ENCODE measurements around the gene GSDME. TPM values are rescaled to one million over a fixed set of nuclear protein-coding genes. Genes with fewer than 3 reads are reported as not detected.
A peak's percentile ranks its signal among the peaks of the same experiment; 100 is the strongest.

The GSDME gene
- total and polyA plus RNA-seq, 3 experiments from 2014 or later: 0.26 to 3.9 (median 3.7) TPM

- POLR2A ChIA-PET: no interaction called here
- no peaks in the 10 kb centered on the region for H3K36me3 ChIP-seq (ENCODE audit: insufficient read depth, low read length)
- Mint-ChIP-seq H3K27me3 (peaks cover 11 to 46% of the 10 kb centered on the region in 2 donors), H3K4me3 (no peak overlapping the region), H3K27ac (no peak overlapping the region), H3K36me3 (peaks cover 0 to 34% (median 1%) of the 10 kb centered on the region in 3 donors), H3K4me1 (no peaks in the 10 kb centered on the region), H3K9me3 (peaks cover 4 to 15% (median 7%) of the 10 kb centered on the region in 5 donors)
- peaks cover 4% of the 10 kb centered on the region for H3K27me3 ChIP-seq (ENCODE audit: insufficient read depth, low read length, poor library complexity, severe bottlenecking)
- H3K27ac ChIP-seq (ENCODE audit: low read depth, low read length): no peak overlapping the region
- H3K4me3 ChIP-seq (ENCODE audit: low read length): no peak overlapping the region
- no peaks in the 10 kb centered on the region for H3K9me3 ChIP-seq (ENCODE audit: low read length)
- H3K4me1 ChIP-seq (ENCODE audit: insufficient read depth, low read length): no peaks in the 10 kb centered on the region
- DNase-seq: no peak
- CTCF ChIA-PET: no interaction called here
These were observed 10.8 kb upstream of the GSDME start for GRCh38 chr7:24767878-24768569.

- H3K27ac Mint-ChIP-seq: no peak overlapping the region
- Histone ChIP-seq H3K4me3 (ENCODE audit: low read length) (no peak overlapping the region), H3K9me3 (ENCODE audit: low read length) (no peaks in the 10 kb centered on the region), H3K27me3 (ENCODE audit: insufficient read depth, low read length, poor library complexity, severe bottlenecking) (peaks cover 10% of the 10 kb centered on the region), H3K27ac (ENCODE audit: low read depth, low read length) (no peak overlapping the region), H3K36me3 (ENCODE audit: insufficient read depth, low read length) (no peaks in the 10 kb centered on the region), H3K4me1 (ENCODE audit: insufficient read depth, low read length) (no peaks in the 10 kb centered on the region)
- ChIA-PET CTCF (interaction anchor here (1.0 kb wide), 1 partner anchor 328 kb away, joined by 3 read pairs; no protein-coding TSS in a partner anchor), POLR2A (no interaction called here)
- H3K36me3 Mint-ChIP-seq: peaks cover 0 to 12% (median under 1%) of the 10 kb centered on the region in 3 donors
- no peak overlapping the region for H3K4me3 Mint-ChIP-seq
- H3K27me3 Mint-ChIP-seq: peaks cover 22 to 61% of the 10 kb centered on the region in 2 donors
- no peaks in the 10 kb centered on the region for H3K4me1 Mint-ChIP-seq
- DNase-seq: no peak
- H3K9me3 Mint-ChIP-seq: peaks cover 0 to 6% (median 3%) of the 10 kb centered on the region in 5 donors
These were observed 7.9 kb upstream of the GSDME start for GRCh38 chr7:24764972-24765744.

- Histone ChIP-seq H3K4me3 (ENCODE audit: low read length) (no peak overlapping the region), H3K36me3 (ENCODE audit: insufficient read depth, low read length) (no peaks in the 10 kb centered on the region), H3K27ac (ENCODE audit: low read depth, low read length) (no peak overlapping the region), H3K9me3 (ENCODE audit: low read length) (no peaks in the 10 kb centered on the region), H3K4me1 (ENCODE audit: insufficient read depth, low read length) (no peaks in the 10 kb centered on the region), H3K27me3 (ENCODE audit: insufficient read depth, low read length, poor library complexity, severe bottlenecking) (peaks cover 15% of the 10 kb centered on the region)
- no peak for DNase-seq
- no peaks in the 10 kb centered on the region for H3K4me1 Mint-ChIP-seq
- H3K27ac Mint-ChIP-seq: no peak overlapping the region
- CTCF ChIA-PET: no interaction called here
- peaks cover 0 to 4% (median 0%) of the 10 kb centered on the region in 3 donors for H3K36me3 Mint-ChIP-seq
- H3K9me3 Mint-ChIP-seq: peaks cover 0 to 4% (median 3%) of the 10 kb centered on the region in 5 donors
- no peak overlapping the region for H3K4me3 Mint-ChIP-seq
- H3K27me3 Mint-ChIP-seq: peaks cover 26 to 66% of the 10 kb centered on the region in 2 donors
- POLR2A ChIA-PET: no interaction called here
These were observed 6.7 kb upstream of the GSDME start for GRCh38 chr7:24764011-24764410.

- no peak overlapping the region for H3K4me3 Mint-ChIP-seq
- CTCF ChIA-PET: no interaction called here
- H3K27me3 ChIP-seq (ENCODE audit: insufficient read depth, low read length, poor library complexity, severe bottlenecking): peaks cover 21% of the 10 kb centered on the region
- H3K27ac Mint-ChIP-seq: no peak overlapping the region
- H3K4me1 ChIP-seq (ENCODE audit: insufficient read depth, low read length): no peaks in the 10 kb centered on the region
- H3K36me3 ChIP-seq (ENCODE audit: insufficient read depth, low read length): no peaks in the 10 kb centered on the region
- no peaks in the 10 kb centered on the region for H3K9me3 ChIP-seq (ENCODE audit: low read length)
- H3K4me3 ChIP-seq (ENCODE audit: low read length): no peak overlapping the region
- DNase-seq: no peak
- H3K4me1 Mint-ChIP-seq: no peaks in the 10 kb centered on the region
- POLR2A ChIA-PET: no interaction called here
- no peak overlapping the region for H3K27ac ChIP-seq (ENCODE audit: low read depth, low read length)
- peaks cover 0 to 4% (median 0%) of the 10 kb centered on the region in 3 donors for H3K36me3 Mint-ChIP-seq
- H3K27me3 Mint-ChIP-seq: peaks cover 32 to 71% of the 10 kb centered on the region in 2 donors
- peaks cover 0 to 4% (median 3%) of the 10 kb centered on the region in 5 donors for H3K9me3 Mint-ChIP-seq
These were observed 6.1 kb upstream of the GSDME start for GRCh38 chr7:24763303-24763901.

- Histone ChIP-seq H3K4me3 (ENCODE audit: low read length) (no peak overlapping the region), H3K27me3 (ENCODE audit: insufficient read depth, low read length, poor library complexity, severe bottlenecking) (peaks cover 24% of the 10 kb centered on the region), H3K27ac (ENCODE audit: low read depth, low read length) (no peak overlapping the region), H3K36me3 (ENCODE audit: insufficient read depth, low read length) (no peaks in the 10 kb centered on the region), H3K4me1 (ENCODE audit: insufficient read depth, low read length) (no peaks in the 10 kb centered on the region), H3K9me3 (ENCODE audit: low read length) (no peaks in the 10 kb centered on the region)
- POLR2A ChIA-PET: no interaction called here
- Mint-ChIP-seq H3K27ac (no peak overlapping the region), H3K36me3 (no peaks in the 10 kb centered on the region), H3K4me3 (peak overlapping the region in 1 of 7 donors; percentile 43), H3K4me1 (peaks cover 3 to 5% (median 4%) of the 10 kb centered on the region in 3 donors), H3K27me3 (peaks cover 34 to 71% of the 10 kb centered on the region in 2 donors), H3K9me3 (peaks cover 0 to 4% (median 3%) of the 10 kb centered on the region in 5 donors)
- CTCF ChIA-PET: no interaction called here
- DNase-seq: no peak
These were observed 5.5 kb upstream of the GSDME start for GRCh38 chr7:24762771-24763170.

- H3K4me1 ChIP-seq (ENCODE audit: insufficient read depth, low read length): peaks cover 7% of the 10 kb centered on the region
- H3K9me3 Mint-ChIP-seq: peaks cover 0 to 4% (median 3%) of the 10 kb centered on the region in 5 donors
- CTCF ChIA-PET: no interaction called here
- no peak for DNase-seq
- no peak overlapping the region for H3K27ac Mint-ChIP-seq
- no peak overlapping the region for H3K27ac ChIP-seq (ENCODE audit: low read depth, low read length)
- peaks cover 31% of the 10 kb centered on the region for H3K27me3 ChIP-seq (ENCODE audit: insufficient read depth, low read length, poor library complexity, severe bottlenecking)
- no peak overlapping the region for H3K4me3 Mint-ChIP-seq
- peaks cover 11 to 14% (median 12%) of the 10 kb centered on the region in 3 donors for H3K4me1 Mint-ChIP-seq
- H3K36me3 ChIP-seq (ENCODE audit: insufficient read depth, low read length): no peaks in the 10 kb centered on the region
- H3K36me3 Mint-ChIP-seq: no peaks in the 10 kb centered on the region
- peaks cover 45 to 73% of the 10 kb centered on the region in 2 donors for H3K27me3 Mint-ChIP-seq
- H3K4me3 ChIP-seq (ENCODE audit: low read length): no peak overlapping the region
- H3K9me3 ChIP-seq (ENCODE audit: low read length): no peaks in the 10 kb centered on the region
- POLR2A ChIA-PET: no interaction called here
These were observed 3.7 kb upstream of the GSDME start for GRCh38 chr7:24760968-24761367.

GRCh38 chr7:24756545-24757352 lies 515 bp downstream of the GSDME start:
- Mint-ChIP-seq H3K9me3 (peaks cover 0 to 4% (median 0%) of the 10 kb centered on the region in 5 donors), H3K36me3 (no peaks in the 10 kb centered on the region), H3K4me3 (peak overlapping the region; percentile 74 to 90 (median 80)), H3K4me1 (peaks cover 18 to 27% (median 22%) of the 10 kb centered on the region in 3 donors), H3K27ac (peak overlapping the region in 3 of 8 donors; percentile 23 to 39 (median 35)), H3K27me3 (peaks cover 57 to 76% of the 10 kb centered on the region in 2 donors)
- Histone ChIP-seq H3K36me3 (ENCODE audit: insufficient read depth, low read length) (no peaks in the 10 kb centered on the region), H3K4me3 (ENCODE audit: low read length) (peak overlapping the region; percentile 30), H3K27ac (ENCODE audit: low read depth, low read length) (no peak overlapping the region), H3K4me1 (ENCODE audit: insufficient read depth, low read length) (peaks cover 10% of the 10 kb centered on the region), H3K27me3 (ENCODE audit: insufficient read depth, low read length, poor library complexity, severe bottlenecking) (peaks cover 27% of the 10 kb centered on the region), H3K9me3 (ENCODE audit: low read length) (no peaks in the 10 kb centered on the region)
- DNase-seq: peak in 1 of 5 donors; percentile 5
- ChIA-PET CTCF (interaction anchor here (1.8 kb wide), 1 partner anchor 26 kb away, joined by 4 read pairs; no protein-coding TSS in a partner anchor), POLR2A (no interaction called here)
